ENCODE data around the gene GFOD1.

DNA sequence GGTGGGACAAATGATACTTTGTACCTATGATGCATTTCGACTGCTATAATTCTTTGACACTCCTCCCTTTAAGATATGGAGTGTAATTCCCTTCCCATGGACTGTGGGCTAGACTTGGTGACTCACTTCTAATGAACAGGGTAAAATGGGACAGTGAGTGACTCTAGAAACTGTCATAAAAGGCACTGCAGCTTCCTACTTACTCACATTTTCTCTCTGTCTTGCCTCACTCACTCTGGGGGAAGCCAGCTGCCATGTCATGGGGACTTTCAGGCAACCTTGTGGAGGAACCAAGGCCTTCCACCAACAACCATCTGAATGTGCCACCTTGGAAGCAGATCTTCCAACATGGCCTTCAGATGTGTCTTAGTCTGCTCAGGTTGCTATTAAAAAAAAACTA lies 12.9 kb upstream of the GFOD1 start:
- TF ChIP-seq, protein P1, sequence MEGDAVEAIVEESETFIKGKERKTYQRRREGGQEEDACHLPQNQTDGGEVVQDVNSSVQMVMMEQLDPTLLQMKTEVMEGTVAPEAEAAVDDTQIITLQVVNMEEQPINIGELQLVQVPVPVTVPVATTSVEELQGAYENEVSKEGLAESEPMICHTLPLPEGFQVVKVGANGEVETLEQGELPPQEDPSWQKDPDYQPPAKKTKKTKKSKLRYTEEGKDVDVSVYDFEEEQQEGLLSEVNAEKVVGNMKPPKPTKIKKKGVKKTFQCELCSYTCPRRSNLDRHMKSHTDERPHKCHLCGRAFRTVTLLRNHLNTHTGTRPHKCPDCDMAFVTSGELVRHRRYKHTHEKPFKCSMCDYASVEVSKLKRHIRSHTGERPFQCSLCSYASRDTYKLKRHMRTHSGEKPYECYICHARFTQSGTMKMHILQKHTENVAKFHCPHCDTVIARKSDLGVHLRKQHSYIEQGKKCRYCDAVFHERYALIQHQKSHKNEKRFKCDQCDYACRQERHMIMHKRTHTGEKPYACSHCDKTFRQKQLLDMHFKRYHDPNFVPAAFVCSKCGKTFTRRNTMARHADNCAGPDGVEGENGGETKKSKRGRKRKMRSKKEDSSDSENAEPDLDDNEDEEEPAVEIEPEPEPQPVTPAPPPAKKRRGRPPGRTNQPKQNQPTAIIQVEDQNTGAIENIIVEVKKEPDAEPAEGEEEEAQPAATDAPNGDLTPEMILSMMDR (conservative IDR thresholded peaks at IDR 0.05 in 1 of 2, IDR thresholded peaks at IDR 0.05 in 1 of 2; ENCODE audit: low read depth in 1 of 2, low read length in 2 of 2), result no peak
- no peak for TF ChIP-seq EZH2 (IDR thresholded peaks at IDR 0.05; ENCODE audit: low read length, missing control alignments)

All from fibroblast of lung (primary cell).